NB4 (cell line): ENCODE results near the gene KDM4B.

Experiments used
- MYC ChIP-seq: IDR thresholded peaks from 2 replicates; pipeline ENCODE4 v1.6.1; 2011; ENCODE audit warnings: low read depth, low read length
- POLR2A ChIP-seq: IDR thresholded peaks from 2 replicates; pipeline ENCODE4 v1.6.1; 2011; ENCODE audit warnings: mild to moderate bottlenecking; ENCODE audit not compliant: insufficient read length; ENCODE audit errors: extremely low read depth
- TF ChIP-seq, protein P1 (sequence below): IDR thresholded peaks from one replicate; pipeline ENCODE4 v1.5.1; 2012; ENCODE audit warnings: low read depth, low read length

DNA sequence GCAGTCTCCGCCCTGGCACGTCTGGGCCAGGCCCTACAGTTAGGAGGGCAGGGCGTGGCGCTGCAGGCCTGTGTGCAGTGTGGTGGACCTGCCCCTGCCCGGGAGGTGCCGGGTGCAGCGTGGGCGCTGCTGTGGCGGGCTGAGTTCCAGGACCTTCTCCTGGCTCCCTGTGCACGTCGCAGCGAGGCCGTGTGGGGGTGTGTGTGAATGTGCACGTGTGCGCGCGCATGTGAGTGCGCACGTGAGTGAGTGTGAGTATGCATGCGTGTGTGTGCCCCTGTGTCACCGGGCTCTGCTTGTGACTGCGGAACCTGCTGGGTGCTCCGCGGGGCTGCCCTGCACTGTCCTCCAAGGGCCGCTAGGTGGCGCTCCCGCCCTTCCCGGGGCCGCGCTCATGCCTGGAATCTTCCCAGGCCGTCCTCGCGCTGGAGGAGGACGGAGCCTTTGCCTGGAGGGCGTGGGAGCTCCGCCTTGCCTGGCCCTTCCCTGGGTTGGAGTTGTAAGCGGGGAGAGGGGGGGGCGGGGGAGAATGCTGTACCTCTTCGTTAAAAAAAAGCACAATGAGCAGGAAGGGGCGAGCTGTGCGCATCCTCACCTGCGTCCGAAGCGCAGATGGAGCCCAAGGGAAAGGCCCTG lies 79.3 kb downstream of the KDM4B start:
- TF ChIP-seq, protein P1, sequence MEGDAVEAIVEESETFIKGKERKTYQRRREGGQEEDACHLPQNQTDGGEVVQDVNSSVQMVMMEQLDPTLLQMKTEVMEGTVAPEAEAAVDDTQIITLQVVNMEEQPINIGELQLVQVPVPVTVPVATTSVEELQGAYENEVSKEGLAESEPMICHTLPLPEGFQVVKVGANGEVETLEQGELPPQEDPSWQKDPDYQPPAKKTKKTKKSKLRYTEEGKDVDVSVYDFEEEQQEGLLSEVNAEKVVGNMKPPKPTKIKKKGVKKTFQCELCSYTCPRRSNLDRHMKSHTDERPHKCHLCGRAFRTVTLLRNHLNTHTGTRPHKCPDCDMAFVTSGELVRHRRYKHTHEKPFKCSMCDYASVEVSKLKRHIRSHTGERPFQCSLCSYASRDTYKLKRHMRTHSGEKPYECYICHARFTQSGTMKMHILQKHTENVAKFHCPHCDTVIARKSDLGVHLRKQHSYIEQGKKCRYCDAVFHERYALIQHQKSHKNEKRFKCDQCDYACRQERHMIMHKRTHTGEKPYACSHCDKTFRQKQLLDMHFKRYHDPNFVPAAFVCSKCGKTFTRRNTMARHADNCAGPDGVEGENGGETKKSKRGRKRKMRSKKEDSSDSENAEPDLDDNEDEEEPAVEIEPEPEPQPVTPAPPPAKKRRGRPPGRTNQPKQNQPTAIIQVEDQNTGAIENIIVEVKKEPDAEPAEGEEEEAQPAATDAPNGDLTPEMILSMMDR, result peak; percentile 72
- TF ChIP-seq POLR2A (no peak), MYC (no peak)
